Heart right ventricle (tissue), 16 donors: ENCODE results near the gene SAMD15. TPM values are rescaled to one million over a fixed set of nuclear protein-coding genes. Genes with fewer than 3 reads are reported as not detected.

Experiments used
- ATAC-seq, 8 donors: fragments of 200-7000 bp; cut with Tn5 transposase; one replicate each; pipeline ENCODE4 v1.9.1; 2020; ENCODE audit warnings: mild to moderate bottlenecking in 8 of 8, moderate library complexity in 8 of 8, moderate number of reproducible peaks in 1 of 8
- DNase-seq, 2 donors: peaks; one replicate each; pipeline ENCODE4 v3.0.0-alpha.2; 2020
- H3K27ac ChIP-seq, 10 donors: fragments of 200-600 bp; sonication (generic) in 2 of 10; one replicate each; pipeline versions ENCODE4 v1.5.0 to v1.8.0; 2020 to 2022; ENCODE audit warnings: mild to moderate bottlenecking in 3 of 10
- H3K27me3 ChIP-seq, 7 donors: fragments of 200-600 bp; one replicate each; pipeline ENCODE4 v1.8.0; 2021 to 2022; ENCODE audit warnings: mild to moderate bottlenecking in 2 of 7
- H3K36me3 ChIP-seq, 9 donors: fragments of 200-600 bp; sonication (generic) in 1 of 9; one replicate each; pipeline versions ENCODE4 v1.5.0 to v1.8.0; 2020 to 2022; ENCODE audit warnings: mild to moderate bottlenecking in 2 of 9
- H3K4me1 ChIP-seq, 9 donors: fragments of 200-600 bp; sonication (generic) in 1 of 9; one replicate each; pipeline versions ENCODE4 v1.5.0 to v1.8.0; 2020 to 2022; ENCODE audit warnings: mild to moderate bottlenecking in 4 of 9
- H3K4me3 ChIP-seq, 10 donors: fragments of 200-600 bp; sonication (generic) in 2 of 10; one replicate each; pipeline versions ENCODE4 v1.5.0 to v1.8.0; 2020 to 2022; ENCODE audit warnings: mild to moderate bottlenecking in 7 of 10, moderate library complexity in 2 of 10
- H3K9me3 ChIP-seq, 11 donors: fragments of 200-600 bp in 10 of 11; sonication (generic) in 2 of 11; one replicate each; pipeline versions ENCODE4 v1.5.0 to v1.8.0; 2013 to 2022; ENCODE audit warnings: mild to moderate bottlenecking in 2 of 11, control low read depth in 1 of 11, moderate library complexity in 1 of 11
- CTCF ChIP-seq, 9 donors: fragments of 200-600 bp; sonication (generic) in 2 of 9; IDR thresholded peaks; one replicate each; pipeline versions ENCODE4 v1.5.0 to v1.8.0; 2021 to 2022; ENCODE audit warnings: antibody characterized with exemption in 9 of 9, mild to moderate bottlenecking in 5 of 9, moderate library complexity in 1 of 9
- whole genome bisulfite sequencing, 2 donors: extraction: QIAGEN DNeasy Blood & Tissue Kit; methylation state at CpG; one replicate each; pipeline ENCODE4 v1.1.7; 2013; ENCODE audit warnings: inconsistent platforms in 1 of 2; 5-methylcytosine and 5-hydroxymethylcytosine counted together
- intact Hi-C, 10 donors: fragments of 100-400 bp; cut with DNase I; formaldehyde crosslinking; loops; one replicate each; pipeline versions ENCODE4 v1.11.1 to v1.14.2; 2022
- polyA plus RNA-seq, 2 donors: library from polyadenylated mRNA; stranded (reverse); fragments of 200-250 nt; gene quantifications; one replicate each; pipeline ENCODE4 v1.2.3, GENCODE V29; 2013
- total RNA-seq, 10 donors: library from RNA; stranded (reverse); fragmentation: NEBNext Ultra II Directional in 3 of 10; extraction: Animal tissue kit (Norgen Biotek cat#: 25700) in 3 of 10; gene quantifications; one replicate each; pipeline versions ENCODE4 v1.2.1 to v1.2.4, GENCODE V29; 2021 to 2023
- donor health status: Arrhythmogenic right ventricular cardiomyopathy.
- donor health status: ischemic (EF 13 %, LVEDD 7.1; RV severe dilation, severe dysfunction).
- donor health status: healthy with polysubstance abuse.
- donor health status: DM: no; HTN: yes; CAD: no.
- donor health status: DM: no; HTN: no; CAD: no.
- donor health status: ischemic (EF 25% LVEDD 6.9; RV normal size, moderate dysfunction).
- donor health status: ischemic (EF 25% LVEDD 5.7; RV mildly dilated, moderate dysfunction).
- donor health status: healthy.
- donor health status: DM: yes; HTN: yes; CAD: no.
- donor health status: Ischemic cardiomyopathy.
- donor health status: ischemic (EF 35%, LVEDD 5.7; RV mildly dilated, moderate dysfunction).
- donor health status: nonischemic (EF 11% LVEDD 7.7; RV severe dilation, severe dysfunction).
- donor health status: DM: yes; HTN: yes; CAD: no.
- donor health status: PGD.
- donor health status: ischemic (EF 29% LVEDD 5.4; RV normal size, mild dysfunction).
- donor health status: nonischemic (EF 23%, LVEDD 6.1; RV moderate dilation, normal function).

SAMD15 gene
- total and polyA plus RNA-seq, 12 donors = 0.13 to 0.30 (median 0.20) TPM; not detected in 2

GRCh38 chr14:77390188-77390587 is 13.0 kb downstream of the SAMD15 start:
- Histone ChIP-seq H3K4me1 (no peaks in the 10 kb centered on the region), H3K9me3 (no peaks in the 10 kb centered on the region), H3K36me3 (no peaks in the 10 kb centered on the region), H3K4me3 (no peak overlapping the region), H3K27ac (no peak overlapping the region), H3K27me3 (no peaks in the 10 kb centered on the region)
- no peak for TF ChIP-seq CTCF (IDR thresholded peaks at IDR 0.05)
- ATAC-seq = no peak
- 93 to 99% methylated on average over 4 of the region's 4 CpGs for WGBS, 2 donors
- intact Hi-C loops = no loop called here
- no peak for DNase-seq

- Histone ChIP-seq H3K4me1 (peaks cover 0 to 3% (median 0%) of the 10 kb centered on the region in 9 donors), H3K9me3 (no peaks in the 10 kb centered on the region), H3K27ac (no peak overlapping the region), H3K4me3 (no peak overlapping the region), H3K27me3 (no peaks in the 10 kb centered on the region), H3K36me3 (peaks cover 0 to 5% (median 0%) of the 10 kb centered on the region in 9 donors)
- ATAC-seq = no peak
- 80 to 86% methylated on average over 6 of the region's 6 CpGs for WGBS, 2 donors
- intact Hi-C loops = no loop called here
- no peak for TF ChIP-seq CTCF (IDR thresholded peaks at IDR 0.05)
- no peak for DNase-seq
Measured at GRCh38 chr14:77400216-77400615, 23.0 kb downstream of the SAMD15 start.

GRCh38 chr14:77403768-77404167 is 26.6 kb downstream of the SAMD15 start:
- intact Hi-C loops = no loop called here
- 85 to 89% methylated on average over 3 of the region's 3 CpGs for WGBS, 2 donors
- TF ChIP-seq CTCF (IDR thresholded peaks at IDR 0.05) = no peak
- no peaks in the 10 kb centered on the region for H3K27me3 ChIP-seq
- H3K4me3 ChIP-seq = no peak overlapping the region
- peaks cover 0 to 30% (median 0%) of the 10 kb centered on the region in 9 donors for H3K4me1 ChIP-seq
- H3K27ac ChIP-seq = no peak overlapping the region
- H3K9me3 ChIP-seq = no peaks in the 10 kb centered on the region
- no peak for ATAC-seq
- no peak for DNase-seq
- peaks cover 0 to 5% (median 0%) of the 10 kb centered on the region in 9 donors for H3K36me3 ChIP-seq

- peaks cover 0 to 30% (median 0%) of the 10 kb centered on the region in 9 donors for H3K4me1 ChIP-seq
- H3K4me3 ChIP-seq = no peak overlapping the region
- no peak for DNase-seq
- no peak overlapping the region for H3K27ac ChIP-seq
- 52 to 63% methylated on average over 3 of the region's 3 CpGs for WGBS, 2 donors
- intact Hi-C loops = no loop called here
- no peak for TF ChIP-seq CTCF (IDR thresholded peaks at IDR 0.05)
- H3K9me3 ChIP-seq = no peaks in the 10 kb centered on the region
- ATAC-seq = no peak
- H3K36me3 ChIP-seq = peaks cover 0 to 5% (median 0%) of the 10 kb centered on the region in 9 donors
- H3K27me3 ChIP-seq = no peaks in the 10 kb centered on the region
Measured at GRCh38 chr14:77406086-77406485, 28.9 kb downstream of the SAMD15 start.
